Lung (tissue), 12 donors: ENCODE results near the gene CISD3. TPM values are rescaled to one million over a fixed set of nuclear protein-coding genes. Genes with fewer than 3 reads are reported as not detected.
A peak's percentile ranks its signal among the peaks of the same experiment; 100 is the strongest.

ENCODE experiments used
- ATAC-seq: fragments of 200-7000 bp; cut with Tn5 transposase; one replicate; pipeline ENCODE4 v1.9.1; 2020; ENCODE audit warnings: moderate number of reproducible peaks; ENCODE audit not compliant: insufficient read depth, low FRiP score
- DNase-seq, 3 donors: peaks; one replicate each; pipeline ENCODE4 v3.0.0-alpha.2; 2013 to 2017
- H3K27ac ChIP-seq, 2 donors: one replicate each; pipeline ENCODE4 v1.5.1; 2013; ENCODE audit warnings: mild to moderate bottlenecking in 2 of 2, moderate library complexity in 2 of 2, control low read depth in 1 of 2, inconsistent platforms in 1 of 2, low read depth in 1 of 2, low read length in 1 of 2
- H3K27me3 ChIP-seq, 3 donors: one replicate each; pipeline ENCODE4 v1.5.1; 2013; ENCODE audit warnings: low read length in 2 of 3; ENCODE audit not compliant: control insufficient read depth in 3 of 3, insufficient read depth in 3 of 3
- H3K36me3 ChIP-seq, 4 donors: one replicate each; pipeline ENCODE4 v1.5.1; 2013; ENCODE audit warnings: low read length in 4 of 4, mild to moderate bottlenecking in 1 of 4, moderate library complexity in 1 of 4; ENCODE audit not compliant: control insufficient read depth in 4 of 4, insufficient read depth in 4 of 4
- H3K4me1 ChIP-seq, 5 donors: one replicate each; pipeline ENCODE4 v1.5.1; 2013; ENCODE audit warnings: low read length in 5 of 5, mild to moderate bottlenecking in 2 of 5, moderate library complexity in 1 of 5; ENCODE audit not compliant: control insufficient read depth in 5 of 5, insufficient read depth in 5 of 5
- H3K4me3 ChIP-seq: one replicate; pipeline ENCODE4 v1.5.1; 2013; ENCODE audit warnings: mild to moderate bottlenecking, control low read depth, moderate library complexity
- H3K9ac ChIP-seq, 2 donors: one replicate each; pipeline ENCODE4 v1.5.1; 2013; ENCODE audit warnings: low read length in 2 of 2, control low read depth in 1 of 2; ENCODE audit not compliant: insufficient read depth in 1 of 2
- H3K9me3 ChIP-seq, 4 donors: one replicate each; pipeline ENCODE4 v1.5.1; 2013; ENCODE audit warnings: low read length in 3 of 4, mild to moderate bottlenecking in 1 of 4, moderate library complexity in 1 of 4; ENCODE audit not compliant: control insufficient read depth in 4 of 4, insufficient read depth in 3 of 4
- WGBS, 2 donors: extraction: QIAGEN DNeasy Blood & Tissue Kit; methylation state at CpG; one replicate each; pipeline ENCODE4 v1.1.7; 2013; 5-methylcytosine and 5-hydroxymethylcytosine counted together
- polyA plus RNA-seq, 2 donors: library from polyadenylated mRNA; stranded (reverse); fragments of 200-250 nt; gene quantifications; one replicate each; pipeline ENCODE4 v1.2.1, GENCODE V29; 2013
- total RNA-seq, 2 donors: library from RNA; depleted of rRNA in 1 of 2; stranded (reverse); fragments of >200 nt in 1 of 2; gene quantifications; one replicate each; pipeline ENCODE4 v1.2.1, GENCODE V29; 2014 to 2021
- TF ChIP-seq, protein P1 (sequence below): IDR thresholded peaks from 2 replicates; pipeline ENCODE4 v1.5.1; 2012; ENCODE audit warnings: mild to moderate bottlenecking; ENCODE audit errors: control extremely low read depth, extremely low read depth
- donor health status: control.
- donor health status: control.
- donor health status: Bipolar disorder and iron deficiency.
- donor health status: healthy.
- donor health status: DM: yes; HTN: yes; CAD: no.

Gene CISD3
- total and polyA plus RNA-seq, 4 donors, result 2.4 to 49.7 (median 38.0) TPM

DNA sequence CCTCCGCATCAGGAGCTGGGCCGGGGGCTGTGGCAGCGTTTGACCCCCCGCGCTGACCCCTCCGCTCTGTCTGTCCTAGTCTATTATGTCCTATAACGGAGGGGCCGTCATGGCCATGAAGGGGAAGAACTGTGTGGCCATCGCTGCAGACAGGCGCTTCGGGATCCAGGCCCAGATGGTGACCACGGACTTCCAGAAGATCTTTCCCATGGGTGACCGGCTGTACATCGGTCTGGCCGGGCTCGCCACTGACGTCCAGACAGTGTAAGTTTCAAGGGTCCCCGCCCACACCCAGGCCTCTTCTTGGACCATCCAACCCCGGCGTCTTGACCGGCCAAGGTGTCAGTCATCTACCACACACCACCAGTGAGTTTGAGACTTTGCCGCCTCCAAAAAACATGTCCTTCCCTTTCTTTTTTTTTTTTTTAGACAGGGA, 22.9 kb downstream of the CISD3 start:
- peak overlapping the region; percentile 56 to 87 for H3K9ac ChIP-seq
- H3K27me3 ChIP-seq, result peaks cover 0 to 16% (median 10%) of the 10 kb centered on the region in 3 donors
- H3K4me1 ChIP-seq, result peaks cover 0 to 41% (median 6%) of the 10 kb centered on the region in 5 donors
- peak overlapping the region; percentile 80 to 89 for H3K27ac ChIP-seq
- DNase-seq (no peak), ATAC-seq (no peak)
- 7 to 12% methylated on average over 22 of the region's 22 CpGs for WGBS, 2 donors
- peaks cover 7 to 18% (median 10%) of the 10 kb centered on the region in 4 donors for H3K36me3 ChIP-seq
- H3K9me3 ChIP-seq, result no peaks in the 10 kb centered on the region
- TF ChIP-seq, protein P1, sequence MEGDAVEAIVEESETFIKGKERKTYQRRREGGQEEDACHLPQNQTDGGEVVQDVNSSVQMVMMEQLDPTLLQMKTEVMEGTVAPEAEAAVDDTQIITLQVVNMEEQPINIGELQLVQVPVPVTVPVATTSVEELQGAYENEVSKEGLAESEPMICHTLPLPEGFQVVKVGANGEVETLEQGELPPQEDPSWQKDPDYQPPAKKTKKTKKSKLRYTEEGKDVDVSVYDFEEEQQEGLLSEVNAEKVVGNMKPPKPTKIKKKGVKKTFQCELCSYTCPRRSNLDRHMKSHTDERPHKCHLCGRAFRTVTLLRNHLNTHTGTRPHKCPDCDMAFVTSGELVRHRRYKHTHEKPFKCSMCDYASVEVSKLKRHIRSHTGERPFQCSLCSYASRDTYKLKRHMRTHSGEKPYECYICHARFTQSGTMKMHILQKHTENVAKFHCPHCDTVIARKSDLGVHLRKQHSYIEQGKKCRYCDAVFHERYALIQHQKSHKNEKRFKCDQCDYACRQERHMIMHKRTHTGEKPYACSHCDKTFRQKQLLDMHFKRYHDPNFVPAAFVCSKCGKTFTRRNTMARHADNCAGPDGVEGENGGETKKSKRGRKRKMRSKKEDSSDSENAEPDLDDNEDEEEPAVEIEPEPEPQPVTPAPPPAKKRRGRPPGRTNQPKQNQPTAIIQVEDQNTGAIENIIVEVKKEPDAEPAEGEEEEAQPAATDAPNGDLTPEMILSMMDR, result no peak
- H3K4me3 ChIP-seq, result peak overlapping the region; percentile 78

DNA sequence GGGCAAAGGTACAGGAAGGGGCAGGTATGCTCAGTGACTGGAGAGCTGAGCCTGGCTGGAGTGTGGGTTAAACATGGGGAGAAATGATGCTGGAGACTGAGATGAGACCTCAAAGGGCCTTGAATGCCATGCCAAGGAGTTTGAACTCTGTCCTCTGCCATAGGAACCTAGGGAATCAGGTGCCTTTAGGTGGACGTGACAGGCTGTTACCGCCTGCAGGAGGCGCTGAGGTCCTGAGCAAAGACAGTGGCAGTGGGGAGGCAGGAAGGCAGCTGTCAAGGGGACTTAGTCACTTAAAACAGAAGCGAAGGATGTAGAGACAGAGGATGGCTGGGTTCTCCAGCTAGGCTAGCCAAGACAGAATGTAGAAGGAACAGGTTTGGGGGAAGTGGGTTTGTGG, 31.5 kb downstream of the CISD3 start:
- no peaks in the 10 kb centered on the region for H3K9me3 ChIP-seq
- peaks cover 18 to 50% (median 26%) of the 10 kb centered on the region in 4 donors for H3K36me3 ChIP-seq
- H3K9ac ChIP-seq, result no peak overlapping the region
- ATAC-seq (no peak), DNase-seq (no peak)
- no peak overlapping the region for H3K27ac ChIP-seq
- 83 to 86% methylated on average over 4 of the region's 4 CpGs for WGBS, 2 donors
- H3K4me3 ChIP-seq, result no peak overlapping the region
- TF ChIP-seq, protein P1, result no peak
- H3K27me3 ChIP-seq, result no peaks in the 10 kb centered on the region
- H3K4me1 ChIP-seq, result no peaks in the 10 kb centered on the region

DNA sequence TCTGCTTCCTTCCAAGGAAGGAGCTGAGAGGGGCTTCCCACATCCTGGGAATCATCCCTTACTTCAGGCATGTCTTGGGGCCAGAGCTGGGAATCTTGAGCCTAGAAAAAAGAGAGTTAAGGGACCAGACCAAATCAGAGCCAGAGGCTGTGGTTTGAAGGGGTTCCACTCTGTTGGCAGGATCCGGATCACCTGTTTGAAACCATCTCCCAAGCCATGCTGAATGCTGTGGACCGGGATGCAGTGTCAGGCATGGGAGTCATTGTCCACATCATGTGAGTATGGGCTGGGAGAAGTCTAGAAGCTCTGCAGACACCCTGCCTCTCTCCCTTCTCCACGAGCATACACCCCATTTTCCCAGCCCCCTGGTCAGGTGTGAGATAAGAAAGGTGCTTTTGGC, 32.1 kb downstream of the CISD3 start:
- TF ChIP-seq, protein P1, result no peak
- Histone ChIP-seq H3K27ac (no peak overlapping the region), H3K27me3 (no peaks in the 10 kb centered on the region), H3K36me3 (peaks cover 18 to 52% (median 30%) of the 10 kb centered on the region in 4 donors), H3K4me1 (no peaks in the 10 kb centered on the region), H3K9ac (no peak overlapping the region), H3K4me3 (no peak overlapping the region), H3K9me3 (no peaks in the 10 kb centered on the region)
- no peak for ATAC-seq
- no peak for DNase-seq
- 87 to 95% methylated on average over 3 of the region's 3 CpGs for WGBS, 2 donors

DNA sequence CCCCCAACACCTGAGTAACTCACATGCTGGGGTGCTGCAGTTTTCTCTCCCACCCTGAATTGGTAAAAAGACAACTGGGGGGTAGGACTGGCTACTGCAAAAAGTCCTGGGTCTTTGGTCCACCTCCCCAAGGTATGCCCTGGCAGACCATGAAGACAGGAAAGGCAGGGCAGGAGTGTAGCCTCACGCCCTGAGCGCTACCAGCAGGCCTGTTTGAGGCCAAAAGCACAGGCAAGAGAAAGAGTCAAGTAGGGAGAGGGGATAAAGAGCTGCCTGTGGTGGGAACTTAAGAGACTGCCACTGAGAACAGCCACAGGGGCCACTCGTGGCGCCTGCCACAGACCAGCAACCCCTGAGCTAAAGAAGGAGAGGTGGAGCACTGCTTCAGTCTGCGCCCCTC, 36.2 kb downstream of the CISD3 start:
- Histone ChIP-seq H3K4me1 (no peaks in the 10 kb centered on the region), H3K27ac (no peak overlapping the region), H3K27me3 (no peaks in the 10 kb centered on the region), H3K9ac (no peak overlapping the region), H3K4me3 (no peak overlapping the region), H3K36me3 (peaks cover 23 to 71% (median 32%) of the 10 kb centered on the region in 4 donors), H3K9me3 (no peaks in the 10 kb centered on the region)
- no peak for DNase-seq
- TF ChIP-seq, protein P1, result no peak
- no peak for ATAC-seq
- WGBS, 2 donors, result 92 to 96% methylated on average over 5 of the region's 5 CpGs
